NCI-H345 (cell line): Measurements from ENCODE around the gene LIN7B.
"Not testable (repeated sequence)": the region's sequence is repeated elsewhere in the genome, so short reads cannot be mapped to it uniquely, and the experiment has no call there.

Experiments used
- DNase-seq: peaks from one replicate; lab custom pipeline; 2025; lab: John Stamatoyannopoulos, UW

The LIN7B gene

GRCh38 chr19:49119411-49120324, 5.5 kb downstream of the LIN7B start, which contains the start of gene PPFIA3:
Gene PPFIA3 (plus strand): TSS chr19:49119544. CDS start chr19:49127874, 8,330 bp downstream.
- no peak for DNase-seq

GRCh38 chr19:49120325-49120683, 6.1 kb downstream of the LIN7B start:
- DNase-seq: no peak

DNA sequence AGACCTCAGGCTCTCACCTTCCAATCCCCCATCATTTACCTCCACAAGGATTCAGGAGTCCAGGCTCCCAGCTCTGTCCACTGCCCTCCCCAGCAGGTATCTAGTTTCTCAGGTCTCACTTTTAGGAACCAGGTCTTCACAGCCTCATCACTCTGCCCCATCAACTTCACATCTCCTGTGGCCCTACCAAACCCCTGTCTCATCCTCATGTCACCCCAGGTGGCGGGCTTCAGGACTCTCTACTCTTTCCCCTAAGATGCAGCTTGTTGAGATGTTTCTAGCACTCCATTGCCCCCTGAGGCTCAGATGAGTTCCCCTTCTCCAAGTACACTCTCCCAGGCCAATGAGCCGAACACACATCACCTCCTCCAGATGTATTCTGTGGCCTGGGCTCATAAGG, 6.7 kb downstream of the LIN7B start:
- DNase-seq: no peak

DNA sequence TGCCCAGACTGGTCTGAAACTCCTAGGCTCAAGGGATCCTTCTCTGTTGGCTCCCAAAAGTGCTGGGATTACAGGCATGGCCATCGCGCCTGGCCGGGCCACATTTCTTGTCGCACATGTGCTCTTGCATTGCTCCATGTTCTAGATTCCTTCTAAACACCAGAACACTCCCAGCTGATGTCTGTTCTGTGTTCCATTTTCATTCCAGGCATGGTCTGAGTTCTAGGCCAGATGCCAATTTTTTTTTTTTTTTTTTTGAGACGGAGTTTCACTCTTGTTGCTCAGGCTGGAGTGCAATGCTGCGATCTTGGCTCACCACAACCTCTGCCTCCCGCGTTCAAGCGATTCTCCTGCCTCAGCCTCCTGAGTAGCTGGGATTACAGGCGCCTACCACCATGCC, 7.7 kb downstream of the LIN7B start:
- not testable (repeated sequence) for DNase-seq

GRCh38 chr19:49123285-49123684, 9.1 kb downstream of the LIN7B start:
- not testable (repeated sequence) for DNase-seq

DNA sequence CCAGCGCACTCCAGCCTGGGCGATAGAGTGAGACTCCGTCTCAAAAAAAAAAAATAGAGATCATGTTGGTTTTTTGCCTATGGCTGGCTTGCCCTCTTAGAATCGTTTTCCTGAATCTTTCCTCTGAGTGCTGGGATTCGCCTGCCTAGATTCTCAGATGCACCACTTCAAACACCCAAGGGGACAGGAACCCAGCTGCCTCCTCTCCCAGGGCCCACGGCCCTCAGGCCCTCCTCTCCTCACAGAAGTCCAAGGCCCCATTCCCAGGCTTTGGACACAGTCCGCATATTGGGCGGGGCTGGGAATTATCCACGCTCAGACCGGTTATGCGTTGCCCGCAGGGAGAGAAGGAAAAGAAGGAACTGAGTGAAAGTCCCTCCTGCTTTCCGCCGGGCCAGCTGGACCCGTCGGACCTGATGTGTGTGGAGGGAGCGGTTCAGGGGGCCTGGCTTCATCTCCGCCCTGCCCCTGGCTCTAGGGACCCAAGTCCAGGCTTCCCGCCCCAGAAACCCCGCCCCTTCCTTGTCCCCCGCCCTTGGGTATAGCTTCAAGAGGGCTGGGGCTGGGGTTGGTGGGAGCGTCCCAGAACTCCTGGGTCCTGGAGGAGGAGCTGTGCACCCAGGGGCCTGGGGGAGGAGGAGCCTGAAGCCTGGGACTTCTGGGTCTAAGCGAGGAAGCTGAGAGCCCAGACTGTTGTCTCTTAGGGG, 11.0 kb downstream of the LIN7B start:
- no peak for DNase-seq

- DNase-seq: no peak
These were observed 12.4 kb downstream of the LIN7B start for GRCh38 chr19:49126575-49126974.

DNA sequence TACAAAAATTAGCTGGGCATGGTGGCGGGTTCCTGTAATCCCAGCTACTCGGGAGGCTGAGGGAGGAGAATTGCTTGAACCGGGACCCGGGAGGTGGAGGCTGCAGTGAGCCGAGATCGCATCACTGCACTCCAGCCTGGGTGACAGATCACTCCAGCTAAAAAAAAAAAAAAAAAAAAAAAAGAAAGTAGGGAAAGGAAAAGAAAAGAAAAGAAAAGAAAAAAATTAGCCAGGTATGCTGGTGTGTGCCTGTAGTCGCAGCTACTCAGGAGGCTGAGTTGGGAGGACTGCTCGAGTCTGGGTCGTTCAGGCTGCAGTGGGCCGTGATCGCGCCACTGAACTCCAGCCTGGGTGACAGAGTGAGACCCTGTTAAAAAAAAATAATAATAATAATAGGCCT, 13.1 kb downstream of the LIN7B start:
- not testable (repeated sequence) for DNase-seq

- DNase-seq: peak; percentile 88
These were observed 13.7 kb downstream of the LIN7B start for GRCh38 chr19:49127674-49128544.

DNA sequence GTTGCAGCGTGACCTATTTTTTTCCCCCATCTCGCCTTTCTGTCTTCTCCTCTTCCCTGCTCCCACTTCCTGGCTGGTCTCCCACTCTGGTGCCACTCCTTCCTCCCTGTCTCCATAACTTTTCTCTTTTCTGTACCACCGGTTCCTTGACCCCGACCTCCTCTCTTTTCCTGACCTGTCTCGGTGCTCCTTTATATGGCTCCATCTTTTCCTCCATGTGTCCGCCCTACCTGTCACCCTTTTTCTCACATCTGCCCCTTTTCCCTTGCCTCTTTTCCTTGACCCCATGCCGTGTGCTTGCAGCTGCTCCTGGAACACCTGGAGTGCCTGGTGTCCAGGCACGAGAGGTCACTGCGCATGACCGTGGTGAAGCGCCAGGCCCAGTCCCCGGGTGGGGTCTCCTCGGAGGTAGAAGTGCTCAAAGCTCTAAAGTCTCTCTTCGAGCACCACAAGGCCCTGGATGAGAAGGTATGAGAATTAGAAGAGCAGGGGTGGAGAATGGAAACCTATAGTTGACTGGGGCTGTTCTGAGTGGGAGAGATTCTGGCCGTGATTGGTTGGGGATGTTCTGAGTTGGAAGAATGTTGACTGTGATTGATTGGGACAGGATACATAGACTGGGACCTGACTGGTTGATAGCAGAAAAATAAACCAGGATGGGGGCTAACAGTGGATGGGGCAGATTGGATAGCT, 14.5 kb downstream of the LIN7B start:
- DNase-seq: no peak

- no peak for DNase-seq
These were observed 15.0 kb downstream of the LIN7B start for GRCh38 chr19:49129238-49129583.

- no peak for DNase-seq
These were observed 16.2 kb downstream of the LIN7B start for GRCh38 chr19:49130325-49130724.

DNA sequence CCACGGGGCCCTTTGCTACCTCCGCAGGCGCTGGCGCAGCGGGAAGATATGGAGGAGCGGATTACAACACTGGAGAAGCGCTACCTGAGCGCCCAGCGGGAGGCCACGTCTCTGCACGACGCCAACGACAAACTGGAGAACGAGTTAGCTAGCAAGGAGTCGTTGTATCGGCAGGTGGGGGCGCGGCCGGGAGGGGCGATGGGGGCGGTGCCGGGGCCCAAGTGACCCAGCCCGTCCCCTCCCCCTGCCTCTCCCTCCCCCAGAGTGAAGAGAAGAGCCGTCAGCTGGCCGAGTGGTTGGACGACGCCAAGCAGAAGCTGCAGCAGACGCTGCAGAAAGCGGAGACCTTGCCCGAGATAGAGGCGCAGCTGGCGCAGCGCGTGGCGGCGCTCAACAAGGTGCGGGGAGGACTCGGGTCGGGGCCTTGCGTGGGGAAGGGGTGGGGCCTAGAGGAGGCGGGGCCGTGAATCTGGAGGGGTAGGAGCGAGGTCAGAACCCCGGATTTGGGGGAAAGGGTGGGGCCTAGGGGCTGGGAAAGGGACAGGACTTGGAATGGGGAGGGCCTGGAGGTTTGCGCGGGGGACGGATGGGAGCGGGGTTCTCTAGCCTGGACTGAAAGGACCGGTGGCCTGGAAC, 18.9 kb downstream of the LIN7B start:
- peak; percentile 49 for DNase-seq

DNA sequence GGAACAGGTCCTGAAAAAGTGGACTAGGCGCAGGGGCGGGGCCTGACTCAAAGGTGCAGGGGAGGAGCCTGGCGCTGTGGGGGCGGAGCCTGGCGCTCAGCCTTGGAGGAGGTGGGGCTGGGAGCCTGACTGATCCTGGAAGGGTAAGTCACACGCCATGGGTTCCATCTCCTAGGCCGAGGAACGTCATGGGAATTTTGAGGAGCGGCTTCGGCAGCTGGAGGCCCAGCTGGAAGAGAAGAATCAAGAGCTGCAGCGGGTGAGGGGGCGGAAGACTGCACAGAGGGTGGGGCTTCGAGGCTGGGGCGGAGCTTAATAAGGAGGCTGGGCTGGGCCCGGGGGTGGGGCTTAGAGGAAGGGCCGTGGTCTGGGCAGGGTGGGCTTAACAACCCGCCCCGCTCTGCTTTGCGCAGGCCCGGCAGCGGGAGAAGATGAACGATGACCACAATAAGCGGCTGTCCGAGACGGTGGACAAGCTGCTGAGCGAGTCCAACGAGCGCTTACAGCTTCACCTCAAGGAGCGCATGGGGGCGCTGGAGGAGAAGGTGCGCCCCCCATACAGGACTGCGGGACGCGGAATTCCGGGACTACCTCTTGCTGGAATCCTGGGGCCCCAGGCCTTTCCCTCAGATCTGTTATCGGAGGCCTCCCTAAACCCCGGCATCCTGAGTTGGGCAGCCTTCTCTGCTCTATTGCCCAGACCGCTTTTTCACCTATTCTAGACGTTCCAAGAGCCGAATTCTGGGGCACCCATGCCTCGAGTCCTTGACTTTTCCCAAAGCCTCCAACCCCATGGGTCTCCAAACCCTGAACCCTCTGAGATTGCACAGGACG, 19.7 kb downstream of the LIN7B start:
- DNase-seq: peak; percentile 52

DNA sequence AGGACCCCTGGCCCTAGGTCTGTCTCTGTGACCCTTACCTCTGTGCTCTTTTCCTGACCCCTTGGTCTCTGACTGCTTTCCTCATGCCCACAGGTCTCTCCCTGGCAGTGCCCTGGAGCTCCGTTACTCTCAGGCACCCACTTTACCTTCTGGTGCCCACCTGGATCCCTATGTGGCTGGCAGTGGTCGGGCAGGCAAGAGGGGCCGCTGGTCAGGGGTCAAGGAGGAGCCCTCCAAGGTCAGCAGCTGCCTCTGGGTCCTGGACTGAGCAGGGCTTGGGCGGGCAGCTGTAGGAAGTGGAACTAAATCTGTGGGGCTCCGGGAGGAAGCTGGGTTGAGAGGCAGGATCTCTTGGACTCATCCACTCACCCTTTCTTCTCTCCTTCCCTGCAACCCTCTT, 21.5 kb downstream of the LIN7B start:
- DNase-seq: no peak

- no peak for DNase-seq
These were observed 22.6 kb downstream of the LIN7B start for GRCh38 chr19:49136771-49137171.

GRCh38 chr19:49140951-49141350, 26.8 kb downstream of the LIN7B start:
- DNase-seq: no peak

DNA sequence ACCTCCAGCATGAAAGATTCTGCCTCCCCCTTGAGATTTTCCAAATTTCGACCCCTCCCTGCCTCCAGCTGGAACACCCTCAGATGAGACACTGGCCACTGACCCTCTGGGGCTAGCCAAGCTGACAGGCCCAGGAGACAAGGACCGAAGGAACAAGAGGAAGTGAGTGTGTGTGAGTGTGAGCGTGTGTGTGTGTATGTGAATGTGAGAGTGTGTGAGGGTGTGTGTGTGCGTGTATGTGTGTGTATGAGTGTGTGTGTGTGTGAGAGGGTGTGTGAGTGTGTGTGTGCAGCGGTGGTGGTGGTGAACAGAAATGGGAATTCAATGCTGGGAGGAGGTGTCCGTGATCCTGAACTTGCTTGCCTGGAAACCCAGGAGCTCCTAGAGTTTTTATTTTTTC, 27.2 kb downstream of the LIN7B start:
- DNase-seq: no peak

GRCh38 chr19:49142866-49143335, 28.7 kb downstream of the LIN7B start:
- no peak for DNase-seq
